K562 (cell line): Measurements from ENCODE around the gene PDK1. TPM values are rescaled to one million over a fixed set of nuclear protein-coding genes. Genes with fewer than 3 reads are reported as not detected.

Source experiments
- ATAC-seq: fragments of 200-7000 bp; cut with Tn5 transposase; 3 replicates; pipeline ENCODE4 v1.9.1; 2020; ENCODE audit warnings: moderate library complexity
- BruUV-seq: library from RNA; stranded (reverse); fragments of 400-500 nt; replicated peaks from 2 replicates; lab custom pipeline; 2021; lab: Mats Ljungman, UMichigan
- CTCF ChIA-PET: fragments of 300-600 bp; formaldehyde crosslinking; extraction: SDS; loops from one replicate; lab custom pipeline; 2021; ENCODE audit warnings: low intra/inter-chr PET ratio; lab: Yijun Ruan, JAX
- POLR2A ChIA-PET: fragments of 300-600, 350-650 bp; sonication (Branson Sonifier 250); formaldehyde crosslinking; extraction: SDS; loops from one replicate; lab custom pipeline; 2021; ENCODE audit warnings: antibody characterized with exemption, inconsistent platforms; lab: Yijun Ruan, JAX
- DNase-seq, 4 experiments: peaks; one replicate each; pipeline versions ENCODE4 v3.0.0 to v3.0.0-alpha.2; 2011 to 2018; ENCODE audit warnings: low spot score in 3 of 4, mixed read lengths in 3 of 4; ENCODE audit errors: extremely low read depth in 1 of 4
- FAIRE-seq: peaks from 2 replicates; lab custom pipeline; 2011; peaks lifted over from hg19 to GRCh38; lab: Jason Lieb, UNC
- H2AFZ ChIP-seq: 2 replicates; pipeline ENCODE4 v1.6.0; 2011; ENCODE audit warnings: low read depth, low read length, control low read depth, inconsistent platforms
- H3K27ac ChIP-seq: fragments of 200-600 bp; 3 replicates; pipeline ENCODE4 v1.8.0; 2011; ENCODE audit warnings: low read depth, mild to moderate bottlenecking, control low read depth, inconsistent platforms, low read length, moderate library complexity, mixed read lengths; ENCODE audit errors: extremely low read depth
- H3K27me3 ChIP-seq, 2 experiments: fragments of 300-600 bp in 1 of 2; 2 replicates in 1 of 2; 3 replicates in 1 of 2; pipeline versions ENCODE4 v1.6.0 to v1.8.0; 2011; ENCODE audit warnings: inconsistent platforms in 2 of 2, low read length in 2 of 2, mild to moderate bottlenecking in 1 of 2, mixed read lengths in 1 of 2, moderate library complexity in 1 of 2; ENCODE audit not compliant: control insufficient read depth in 2 of 2, insufficient read depth in 2 of 2
- H3K36me3 ChIP-seq: fragments of 300-600 bp; 3 replicates; pipeline ENCODE4 v1.8.0; 2011; ENCODE audit warnings: mild to moderate bottlenecking, low read length, inconsistent platforms; ENCODE audit not compliant: control insufficient read depth, insufficient read depth
- H3K4me1 ChIP-seq, 2 experiments: fragments of 200-600 bp in 1 of 2; replicated peaks in 1 of 2; 2 replicates in 1 of 2; 3 replicates in 1 of 2; pipeline versions ENCODE4 v1.5.1 to v1.8.0; 2011; ENCODE audit warnings: inconsistent platforms in 2 of 2, low read length in 2 of 2, mild to moderate bottlenecking in 1 of 2, mixed read lengths in 1 of 2, moderate library complexity in 1 of 2; ENCODE audit not compliant: control insufficient read depth in 2 of 2, insufficient read depth in 2 of 2
- H3K4me2 ChIP-seq: 2 replicates; pipeline ENCODE4 v1.6.1; 2011; ENCODE audit warnings: low read length, control low read depth, inconsistent platforms, mixed read lengths; ENCODE audit not compliant: insufficient read depth
- H3K4me3 ChIP-seq: fragments of 200-600 bp; sonication (generic), shearing (Covaris generic); 2 replicates; pipeline ENCODE4 v1.5.1; 2016; ENCODE audit warnings: control low read depth, inconsistent platforms
- H3K79me2 ChIP-seq: fragments of 200-600 bp; 3 replicates; pipeline ENCODE4 v1.8.0; 2011; ENCODE audit warnings: low read length, inconsistent platforms; ENCODE audit not compliant: control insufficient read depth, insufficient read depth
- H3K9ac ChIP-seq, 2 experiments: 2 replicates each; pipeline versions ENCODE4 v1.6.0 to v1.6.1; 2011; ENCODE audit warnings: low read depth in 2 of 2, low read length in 2 of 2, control low read depth in 1 of 2, inconsistent platforms in 1 of 2, mild to moderate bottlenecking in 1 of 2, mixed read lengths in 1 of 2; ENCODE audit not compliant: insufficient read depth in 1 of 2
- H3K9me1 ChIP-seq: one replicate; pipeline ENCODE4 v1.6.0; 2011; ENCODE audit warnings: inconsistent platforms, mild to moderate bottlenecking, low read length, moderate library complexity; ENCODE audit not compliant: control insufficient read depth, insufficient read depth
- H3K9me3 ChIP-seq: replicated peaks from 2 replicates; pipeline ENCODE4 v1.5.1; 2011; ENCODE audit warnings: low read depth, low read length, inconsistent platforms; ENCODE audit not compliant: control insufficient read depth, insufficient read depth
- H4K20me1 ChIP-seq: replicated peaks from 2 replicates; pipeline ENCODE4 v1.6.1; 2011; ENCODE audit warnings: low read length, inconsistent platforms, mixed read lengths; ENCODE audit not compliant: control insufficient read depth, insufficient read depth
- CAMTA2 ChIP-seq: fragments of 250-450 bp; sonication (Bioruptor Pico); conservative IDR thresholded peaks from 2 replicates; pipeline ENCODE4 v1.5.1; 2022
- CHD2 ChIP-seq: IDR thresholded peaks from 2 replicates; pipeline ENCODE4 v1.6.1; 2011; ENCODE audit warnings: low read depth, low read length
- CREB1 ChIP-seq, 2 experiments: sonication (generic) in 1 of 2; formaldehyde crosslinking in 1 of 2; IDR thresholded peaks; 2 replicates each; pipeline versions ENCODE4 v1.6.1 to v1.8.0; 2012 to 2022; ENCODE audit warnings: inconsistent platforms in 1 of 2, mild to moderate bottlenecking in 1 of 2, missing genetic modification reagents in 1 of 2, moderate library complexity in 1 of 2
- DDX20 ChIP-seq: fragments of 450-650 bp; IDR thresholded peaks from 2 replicates; pipeline ENCODE4 v1.6.1; 2016; ENCODE audit warnings: missing genetic modification characterization, low read depth, mild to moderate bottlenecking, missing compliant biosample characterization, moderate library complexity
- ELF1 ChIP-seq: fragments of 200-800 bp; sonication (Bioruptor generic); IDR thresholded peaks from 2 replicates; pipeline ENCODE4 v1.6.1; 2016; ENCODE audit warnings: missing genetic modification characterization, missing compliant biosample characterization
- ESRRA ChIP-seq: fragments of 450-650 bp; IDR thresholded peaks from 2 replicates; pipeline ENCODE4 v1.6.1; 2014; ENCODE audit warnings: low read depth, mild to moderate bottlenecking, moderate library complexity, borderline replicate concordance
- FOXP1 ChIP-seq: sonication (generic); formaldehyde crosslinking; IDR thresholded peaks from 2 replicates; pipeline ENCODE4 v1.8.0; 2022; ENCODE audit warnings: mild to moderate bottlenecking, missing genetic modification reagents
- GATAD2B ChIP-seq: fragments of 450-650 bp; IDR thresholded peaks from 2 replicates; pipeline ENCODE4 v1.6.1; 2017; ENCODE audit warnings: mild to moderate bottlenecking, borderline replicate concordance
- NFE2L1 ChIP-seq: fragments of 450-650 bp; IDR thresholded peaks from 2 replicates; pipeline ENCODE4 v1.6.1; 2016; ENCODE audit warnings: missing genetic modification characterization, low read depth, mild to moderate bottlenecking, missing compliant biosample characterization, moderate library complexity, borderline replicate concordance
- SAFB2 ChIP-seq: fragments of 200-400 bp; formaldehyde crosslinking; IDR thresholded peaks from 2 replicates; pipeline ENCODE4 v1.6.1; 2018; ENCODE audit warnings: borderline replicate concordance, low read length, low read depth, moderate library complexity; ENCODE audit not compliant: severe bottlenecking
- STAT5B ChIP-seq: fragments of 250-450 bp; sonication (Bioruptor Pico); IDR thresholded peaks from 2 replicates; pipeline ENCODE4 v1.8.0; 2021; ENCODE audit warnings: mild to moderate bottlenecking, inconsistent platforms
- TRIM24 ChIP-seq, 2 experiments: fragments of 450-650 bp; IDR thresholded peaks; 2 replicates each; pipeline ENCODE4 v1.6.1; 2016
- XRCC3 ChIP-seq: fragments of 450-650 bp; IDR thresholded peaks from 2 replicates; pipeline ENCODE4 v1.6.1; 2017; ENCODE audit warnings: mild to moderate bottlenecking, moderate library complexity
- ZKSCAN8 ChIP-seq: fragments of 200-800 bp; sonication (Bioruptor generic); IDR thresholded peaks from 2 replicates; pipeline ENCODE4 v1.6.1; 2016; ENCODE audit warnings: missing genetic modification characterization, missing compliant biosample characterization
- ZMIZ1 ChIP-seq, 2 experiments: fragments of 150-350 bp in 1 of 2; IDR thresholded peaks; 2 replicates each; pipeline ENCODE4 v1.6.1; 2012 to 2016; ENCODE audit warnings: low read depth in 2 of 2, low read length in 2 of 2, mild to moderate bottlenecking in 1 of 2, moderate library complexity in 1 of 2
- ZNF197 ChIP-seq: fragments of 200-800 bp; sonication (Bioruptor generic); IDR thresholded peaks from 2 replicates; pipeline ENCODE4 v1.6.1; 2016; ENCODE audit warnings: low read depth, missing genetic modification characterization, missing compliant biosample characterization
- ZNF263 ChIP-seq: sonication (generic); formaldehyde crosslinking; IDR thresholded peaks from 2 replicates; pipeline ENCODE4 v1.8.0; 2022; ENCODE audit warnings: mild to moderate bottlenecking, missing genetic modification reagents, borderline replicate concordance
- WGBS: fragments of 100-300 bp; shearing (Covaris generic); methylation state at CpG from one replicate; pipeline ENCODE4 v1.1.6; 2016; ENCODE audit warnings: low coverage, mixed read lengths; ENCODE audit not compliant: insufficient coverage; ENCODE audit errors: missing lambda C conversion rate; 5-methylcytosine and 5-hydroxymethylcytosine counted together
- in situ Hi-C: fragments of 300-500 bp; cut with MboI; formaldehyde crosslinking; loops from 4 replicates; pipeline ENCODE4 v1.15.0; 2018; ENCODE audit warnings: inconsistent platforms, mixed read lengths
- intact Hi-C: fragments of 100-400 bp; cut with micrococcal nuclease; formaldehyde crosslinking; loops from 2 replicates; pipeline ENCODE4 v1.14.2; 2022
- polyA plus RNA-seq, 8 experiments: library from polyadenylated mRNA; depleted of rRNA in 4 of 8; stranded (reverse) in 5 of 8; unstranded in 3 of 8; fragments of >200 nt; fragmentation: Nextera tagmentation in 2 of 8; fragmentation: Illumina TruSeq in 1 of 8; extraction: Ambion mirVana in 2 of 8; extraction: Trizol in 1 of 8; gene quantifications; 2 replicates each; pipeline versions ENCODE4 v1.2.1 to v1.2.3, GENCODE V29; 2011 to 2014; ENCODE audit warnings: inconsistent platforms in 1 of 8, missing spikeins in 1 of 8
- total RNA-seq, 7 experiments: library from RNA; depleted of rRNA in 6 of 7; stranded (reverse); fragments of >200 nt in 6 of 7; fragmentation: Illumina TruSeq in 2 of 7; extraction: Trizol in 2 of 7; gene quantifications; 2 replicates each; pipeline versions ENCODE4 v1.2.1 to v1.2.3, GENCODE V29; 2011 to 2021; ENCODE audit warnings: low replicate concordance in 1 of 7

The PDK1 gene
- total and polyA plus RNA-seq, 9 of the 15 experiments (the other 6 are each of a cell fraction or from before 2014, with no cell fraction given), result 3.5 to 176 (median 13.9) TPM

- H3K36me3 ChIP-seq, result no peaks in the 10 kb centered on the region; the same call in 2 of the 3 replicates
- DNase-seq (peak; percentile 88 to 92 (median 90)), FAIRE-seq (peak; percentile 85), ATAC-seq (peak; percentile 26)
- 12% methylated on average over 4 of the region's 4 CpGs for WGBS
- no peaks in the 10 kb centered on the region for H3K27me3 ChIP-seq
- no peak overlapping the region for H3K4me3 ChIP-seq
- peaks cover 3% of the 10 kb centered on the region; the same call in 1 of the 2 replicates for H3K9me3 ChIP-seq
- no TSS peak for BruUV-seq
- in situ Hi-C loops, result no loop called here
- H3K4me1 ChIP-seq, result peaks cover 14 to 52% of the 10 kb centered on the region in 2 experiments; a peak in 4 of 5 replicates
- no peaks in the 10 kb centered on the region for H3K9me1 ChIP-seq
- H3K27ac ChIP-seq, result peak overlapping the region; percentile 81
- no peaks in the 10 kb centered on the region for H4K20me1 ChIP-seq
- ChIA-PET CTCF (no interaction called here), POLR2A (interaction anchor here (1.1 to 1.4 kb wide), 3 partner anchors 21 to 67 kb away, joined by 3 read pairs; no protein-coding TSS in a partner anchor)
- peak overlapping the region; percentile 45; the same call in 1 of the 2 replicates for H3K4me2 ChIP-seq
- H2AFZ ChIP-seq, result peak overlapping the region; percentile 51
- peaks cover 19% of the 10 kb centered on the region for H3K79me2 ChIP-seq
- H3K9ac ChIP-seq, result peak overlapping the region in 1 of 2 experiments; percentile 38; a peak in 2 of 4 replicates
- intact Hi-C loops, result no loop called here
- TF ChIP-seq GATAD2B, result peak; percentile 85; the same call in 1 of the 2 replicates
- TF ChIP-seq TRIM24 (IDR thresholded peaks at IDR 0.05), result peak; percentile 96 to 97
- TF ChIP-seq DDX20 (tag), result no peak
- TF ChIP-seq ZKSCAN8 (CRISPR knock-in tag), result 0 out of 2 replicates have a peak, but pooled peaks have one; percentile 61
- TF ChIP-seq ELF1 (tag), result no peak
- no peak; the same call in 1 of the 2 replicates for TF ChIP-seq ESRRA
- no peak for TF ChIP-seq CHD2
- TF ChIP-seq CAMTA2 (CRISPR knock-in tag), result no peak
- TF ChIP-seq ZNF263 (CRISPR knock-in tag), result no peak
- no peak for TF ChIP-seq SAFB2
- TF ChIP-seq XRCC3, result no peak
- no peak for TF ChIP-seq STAT5B (CRISPR knock-in tag)
- TF ChIP-seq ZNF197 (CRISPR knock-in tag), result peak; percentile 71; the same call in 1 of the 2 replicates
- TF ChIP-seq NFE2L1 (tag), result no peak
- TF ChIP-seq FOXP1 (CRISPR knock-in tag), result no peak
- TF ChIP-seq CREB1 (IDR thresholded peaks at IDR 0.05), result peak; percentile 51; the same call in 1 of the 2 replicates
- TF ChIP-seq CREB1 (CRISPR knock-in tag; IDR thresholded peaks at IDR 0.05), result peak; percentile 34; the same call in 1 of the 2 replicates
- peak in 1 of 2 experiments; percentile 94; a peak in 2 of 4 replicates for TF ChIP-seq ZMIZ1 (IDR thresholded peaks at IDR 0.05; ENCODE audit: low read depth in 2 of 2, low read length in 2 of 2)
Measured at GRCh38 chr2:172552547-172553291, 3.2 kb upstream of the PDK1 start.
